IMR-90 (cell line): ENCODE measurements around the gene MAGI3.

Experiments used
- CHD1 ChIP-seq: IDR thresholded peaks from 2 replicates; pipeline ENCODE4 v1.6.1; 2012; ENCODE audit warnings: low read depth, low read length, improper control_type of control experiment
- POLR2A ChIP-seq: IDR thresholded peaks from 2 replicates; pipeline ENCODE4 v1.6.1; 2012; ENCODE audit warnings: mild to moderate bottlenecking, low read depth, low read length
- SMC3 ChIP-seq: fragments of 150-350 bp; IDR thresholded peaks from 2 replicates; pipeline ENCODE4 v1.6.1; 2016; ENCODE audit warnings: low read depth, mild to moderate bottlenecking, antibody characterized with exemption, low read length, moderate library complexity
- TF ChIP-seq, protein P1 (sequence below): fragments of 150-350 bp; IDR thresholded peaks from 2 replicates; pipeline ENCODE4 v1.6.1; 2017; ENCODE audit warnings: mild to moderate bottlenecking, antibody characterized with exemption, low read length, low read depth

DNA sequence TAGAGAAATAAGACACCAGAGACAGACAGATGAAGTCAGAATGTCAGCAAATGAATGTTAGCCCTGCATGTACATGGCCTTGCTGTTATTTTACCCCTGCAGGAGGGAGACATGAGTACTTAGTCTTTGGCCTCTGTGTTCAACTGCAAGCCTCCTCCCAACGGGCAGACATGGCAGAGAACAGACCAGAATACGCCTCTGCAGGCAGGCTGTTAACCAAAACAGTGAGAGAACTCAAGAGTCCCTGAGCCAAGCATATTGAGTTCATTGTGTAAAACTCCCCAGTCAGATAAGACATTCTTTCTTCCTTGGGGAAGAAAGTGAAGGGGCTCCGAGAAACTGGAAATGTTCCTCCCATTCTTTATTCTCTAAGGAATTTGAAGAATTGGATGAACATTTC lies 218.1 kb downstream of the MAGI3 start:
- TF ChIP-seq SMC3 (no peak), CHD1 (no peak), POLR2A (no peak)
- TF ChIP-seq, protein P1, sequence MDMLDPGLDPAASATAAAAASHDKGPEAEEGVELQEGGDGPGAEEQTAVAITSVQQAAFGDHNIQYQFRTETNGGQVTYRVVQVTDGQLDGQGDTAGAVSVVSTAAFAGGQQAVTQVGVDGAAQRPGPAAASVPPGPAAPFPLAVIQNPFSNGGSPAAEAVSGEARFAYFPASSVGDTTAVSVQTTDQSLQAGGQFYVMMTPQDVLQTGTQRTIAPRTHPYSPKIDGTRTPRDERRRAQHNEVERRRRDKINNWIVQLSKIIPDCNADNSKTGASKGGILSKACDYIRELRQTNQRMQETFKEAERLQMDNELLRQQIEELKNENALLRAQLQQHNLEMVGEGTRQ: no peak
